NCI-H1417 treated with DMSO at 0.1 percent for 48 hours (cell line): ENCODE measurements around the gene HGFAC.

Experiments used
- DNase-seq: peaks from one replicate; lab custom pipeline; 2025; lab: John Stamatoyannopoulos, UW

Gene HGFAC

GRCh38 chr4:3426465-3427133, 15.2 kb upstream of the HGFAC start:
- no peak for DNase-seq

- no peak for DNase-seq
Observed at GRCh38 chr4:3427134-3427476, 14.7 kb upstream of the HGFAC start.

DNA sequence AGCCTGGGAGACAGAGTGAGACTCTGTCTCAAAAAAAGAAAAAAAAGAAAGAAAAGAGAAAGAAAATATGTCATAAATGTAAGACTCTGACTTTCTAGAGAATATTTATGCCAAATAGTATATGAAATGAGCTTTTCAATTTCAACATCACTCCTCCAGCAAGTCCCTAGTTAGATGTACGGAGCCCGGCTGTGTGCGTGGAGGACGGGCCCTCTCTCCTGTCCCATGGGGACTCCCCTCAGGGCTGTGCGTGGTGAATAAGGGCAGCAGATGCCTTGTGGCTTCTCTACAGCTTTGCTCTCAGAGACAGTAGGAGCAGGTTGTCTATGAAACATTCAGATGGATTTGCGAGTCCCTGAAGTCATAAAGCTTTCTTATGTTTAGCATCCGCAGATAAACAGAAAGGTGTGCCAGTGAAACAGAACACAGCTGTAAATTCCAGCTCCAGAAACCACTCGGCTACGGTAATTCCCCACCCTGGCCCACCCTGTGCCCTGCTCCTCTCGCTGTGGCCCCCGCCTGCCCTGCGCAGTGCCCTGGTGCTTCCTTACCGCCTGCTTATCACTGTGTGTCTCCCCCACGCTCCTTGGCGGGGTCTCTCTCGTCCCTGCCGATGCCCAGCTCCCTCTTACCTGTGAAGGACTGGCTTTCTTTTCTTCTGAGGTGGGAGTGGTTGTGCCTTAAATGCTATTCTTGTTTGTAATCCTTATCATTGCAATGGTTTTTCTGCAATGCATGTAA, 13.9 kb upstream of the HGFAC start:
- no peak for DNase-seq

GRCh38 chr4:3429651-3430050, 12.1 kb upstream of the HGFAC start:
- no peak for DNase-seq

GRCh38 chr4:3430524-3430923, 11.2 kb upstream of the HGFAC start:
- DNase-seq: no peak

DNA sequence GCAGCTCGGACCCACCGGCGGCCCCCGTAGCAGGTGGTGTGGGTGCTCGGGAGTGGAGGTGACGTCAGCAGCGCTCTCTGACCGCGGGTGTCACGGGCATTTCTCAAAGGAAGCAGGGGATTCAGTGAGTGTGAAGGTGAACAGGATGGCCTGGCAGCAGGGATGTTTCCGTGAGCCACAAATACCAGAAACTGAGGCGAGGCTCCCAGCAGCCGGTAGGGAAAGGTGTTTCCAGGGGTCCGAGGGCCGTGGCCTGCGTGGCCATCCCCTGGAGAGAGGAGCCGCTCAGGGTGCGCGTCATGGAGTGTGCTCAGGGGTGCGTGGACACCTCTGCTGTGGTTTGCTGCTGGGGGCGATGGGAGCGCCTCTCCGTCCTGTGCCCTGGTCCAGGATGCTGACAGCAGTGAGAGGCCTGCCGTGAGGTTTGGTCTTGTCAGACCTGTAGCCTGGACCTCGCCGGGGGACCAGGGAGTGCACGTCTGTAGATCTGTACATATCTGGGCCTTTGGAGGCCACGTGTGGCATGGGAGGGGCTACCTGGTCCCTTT, 10.2 kb upstream of the HGFAC start:
- DNase-seq: no peak

GRCh38 chr4:3432381-3432790, 9.4 kb upstream of the HGFAC start:
- DNase-seq: no peak

- no peak for DNase-seq
Observed at GRCh38 chr4:3433138-3433869, 8.5 kb upstream of the HGFAC start.

DNA sequence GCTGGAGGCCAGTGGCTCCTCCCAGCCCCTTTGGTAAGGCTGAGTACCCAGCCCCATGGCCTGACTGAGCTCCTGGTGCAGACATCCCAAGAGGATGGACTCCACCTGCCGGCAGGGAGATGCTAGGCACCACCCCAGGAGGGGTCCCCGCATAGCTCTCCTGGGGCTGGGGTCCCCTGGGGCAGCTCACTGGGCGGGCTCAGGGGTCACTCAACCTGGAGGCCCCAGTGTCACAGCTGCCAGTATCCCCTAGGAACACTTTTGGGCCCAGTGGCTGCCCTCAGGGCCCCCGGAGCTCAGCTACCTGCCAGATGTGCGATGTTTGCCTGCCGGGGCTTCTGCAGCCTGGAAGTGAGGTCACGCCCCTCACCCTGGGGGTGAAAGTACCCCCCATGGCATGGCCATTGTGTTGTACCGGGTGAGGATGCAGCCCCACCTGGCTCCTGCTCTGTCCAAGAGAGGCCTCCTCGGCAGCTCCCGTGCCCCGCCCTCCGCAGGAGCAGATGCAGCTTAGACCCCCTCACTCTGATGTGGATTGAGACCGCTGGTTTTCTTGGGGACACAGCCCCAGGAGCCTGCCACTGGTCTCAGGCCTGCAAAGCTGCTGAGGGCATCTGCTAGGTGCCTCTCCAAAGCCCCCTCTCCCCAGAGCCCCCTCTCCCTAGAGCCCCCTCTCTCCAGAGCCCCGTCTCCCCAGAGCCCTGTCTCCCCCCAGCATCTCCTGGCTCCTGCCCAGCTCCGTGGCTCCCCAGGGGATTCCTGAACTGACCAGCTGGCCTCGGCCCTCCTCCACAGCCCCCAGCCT, 6.7 kb upstream of the HGFAC start:
- no peak for DNase-seq

DNA sequence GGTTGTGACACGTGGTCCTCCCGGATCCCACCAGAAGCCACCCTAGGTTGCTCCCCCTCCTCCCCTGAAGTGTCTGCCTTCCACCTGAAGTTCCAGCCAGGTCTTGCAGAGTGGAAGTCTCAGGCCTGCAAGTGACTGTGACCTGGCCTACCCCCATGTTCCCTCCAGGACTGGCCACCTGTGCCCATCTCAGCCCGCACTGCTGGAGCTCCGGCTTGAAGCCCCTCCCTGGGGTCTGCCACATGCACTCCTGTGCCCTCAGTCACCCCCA, 6.1 kb upstream of the HGFAC start:
- DNase-seq: no peak

GRCh38 chr4:3436048-3436797, 5.5 kb upstream of the HGFAC start:
- DNase-seq: no peak

- peak; percentile 18 for DNase-seq
Observed at GRCh38 chr4:3436798-3437581, 4.8 kb upstream of the HGFAC start.

DNA sequence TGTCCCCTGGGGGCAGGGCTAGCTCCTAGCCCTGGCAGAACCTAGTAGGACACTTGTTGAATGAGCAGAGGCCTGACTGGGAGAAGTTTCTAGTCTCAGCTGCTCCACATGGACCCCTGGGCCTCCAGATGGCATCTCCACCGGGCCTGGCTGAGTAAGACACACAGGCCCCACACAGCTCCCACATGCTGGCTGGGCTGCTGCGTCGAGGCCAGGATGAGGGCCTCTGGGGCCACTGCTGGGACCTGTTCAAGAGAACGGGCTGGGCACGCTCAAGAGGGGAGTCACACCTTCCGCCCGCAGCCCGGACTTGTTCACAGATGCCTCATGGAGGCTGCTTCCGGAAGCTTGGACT, 4.2 kb upstream of the HGFAC start:
- no peak for DNase-seq

DNA sequence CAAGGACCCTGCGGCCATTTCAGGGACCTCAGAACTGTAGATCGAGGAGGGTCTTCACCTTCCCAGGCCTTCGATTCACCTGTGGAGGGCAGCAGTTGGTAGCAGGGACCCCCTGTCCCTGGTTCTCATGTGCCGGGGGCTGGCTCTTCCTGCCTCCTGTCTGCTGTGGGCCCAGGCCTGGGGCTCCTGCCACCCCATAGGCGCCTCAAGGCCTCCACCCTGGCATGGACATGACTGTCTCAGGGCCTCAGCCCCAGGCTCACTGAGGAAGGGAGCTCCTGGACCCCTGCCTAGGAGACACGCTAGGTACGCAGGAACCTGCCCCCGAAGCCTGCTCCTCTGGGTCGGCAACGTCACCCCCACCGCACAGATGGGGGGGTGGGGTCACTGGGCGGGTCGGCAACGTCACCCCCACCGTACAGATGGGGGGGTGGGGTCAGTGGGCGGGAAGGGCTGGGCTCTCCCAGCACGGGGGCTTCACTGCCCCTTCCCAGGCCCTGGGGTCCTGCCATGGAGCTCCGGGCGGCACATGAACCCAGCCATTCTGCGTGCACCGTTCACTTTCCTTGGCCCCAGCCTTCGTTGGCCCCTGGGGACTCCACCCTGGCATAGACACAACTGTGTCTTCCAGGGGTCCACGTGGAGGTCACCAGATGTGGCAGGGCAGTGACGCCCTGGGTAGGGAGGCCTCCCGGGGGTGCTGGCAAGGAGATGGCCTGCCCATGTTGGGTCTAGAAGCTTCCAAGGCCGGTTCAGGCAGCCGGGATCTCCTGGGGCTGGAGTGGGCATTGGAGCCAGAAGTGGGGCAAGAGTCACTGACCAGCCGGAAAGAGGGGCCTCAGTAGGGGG, 3.5 kb upstream of the HGFAC start:
- no peak for DNase-seq

- DNase-seq: no peak
Observed at GRCh38 chr4:3438847-3439180, 3.0 kb upstream of the HGFAC start.

DNA sequence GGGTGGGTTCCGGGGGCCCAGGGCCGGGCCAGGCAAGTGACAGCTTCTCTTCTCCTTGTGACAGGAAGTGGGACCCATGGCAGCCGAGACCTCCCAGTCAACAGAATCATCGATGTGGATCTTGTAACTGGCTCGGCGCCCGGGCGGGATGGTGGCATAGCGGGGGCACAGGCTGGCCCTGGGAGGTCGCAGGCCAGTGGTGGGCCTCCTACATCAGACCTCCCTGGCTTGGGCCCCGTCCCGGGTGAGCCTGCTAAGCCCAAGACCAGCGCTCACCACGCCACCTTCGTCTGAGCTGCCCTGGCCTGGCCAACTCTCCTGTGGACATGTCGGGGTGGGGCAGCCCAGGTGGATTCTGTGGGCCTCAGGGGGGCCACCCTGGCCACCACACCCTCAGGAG, 2.4 kb upstream of the HGFAC start:
- DNase-seq: no peak

DNA sequence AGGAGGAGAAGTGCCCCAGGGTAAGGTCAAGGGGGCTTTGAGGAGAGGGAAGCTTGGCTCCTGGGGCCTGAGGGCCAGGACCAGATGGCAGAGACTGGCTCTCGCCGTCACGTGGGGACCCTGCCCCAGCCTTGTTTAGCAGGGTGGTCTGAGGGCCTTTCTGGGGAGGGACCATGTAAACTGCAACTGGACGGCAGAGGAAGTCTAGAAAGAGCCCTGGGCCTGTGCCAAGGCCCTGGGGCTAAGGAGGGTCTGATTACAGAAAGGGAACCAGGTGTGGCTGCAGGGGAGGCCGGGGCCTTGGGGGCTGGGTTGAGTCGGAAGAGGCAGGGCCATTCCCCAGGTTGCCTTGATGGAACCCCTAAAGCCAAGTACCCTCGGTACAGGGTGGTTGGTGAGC, 1.8 kb upstream of the HGFAC start:
- no peak for DNase-seq

GRCh38 chr4:3440979-3441500, 728 bp upstream of the HGFAC start:
- DNase-seq: no peak

DNA sequence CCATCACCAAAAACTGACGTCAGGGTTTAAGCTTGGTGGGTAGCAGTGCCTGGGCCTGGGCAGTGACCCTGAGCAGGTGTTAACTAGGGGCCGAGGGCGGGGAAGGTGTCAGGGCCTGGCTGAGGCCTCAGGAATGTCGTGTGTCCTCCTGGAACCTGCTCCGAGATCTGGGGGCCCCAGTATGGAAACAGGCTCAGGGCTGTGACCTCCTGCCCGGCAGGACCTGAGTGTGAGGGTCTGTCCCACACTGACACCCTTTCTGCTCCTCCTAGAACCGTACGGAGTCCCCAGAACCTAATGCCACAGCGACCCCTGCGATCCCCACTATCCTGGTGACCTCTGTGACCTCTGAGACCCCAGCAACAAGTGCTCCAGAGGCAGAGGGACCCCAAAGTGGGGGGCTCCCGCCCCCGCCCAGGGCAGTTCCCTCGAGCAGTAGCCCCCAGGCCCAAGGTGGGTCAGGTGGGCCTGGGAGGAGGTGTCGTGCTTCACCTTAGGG, 741 bp downstream of the HGFAC start:
- no peak for DNase-seq
